ENCODE data around the gene KCNJ14. TPM values are rescaled to one million over a fixed set of nuclear protein-coding genes. Genes with fewer than 3 reads are reported as not detected.

The KCNJ14 gene
- total RNA-seq, 1 donor from 2014 or later: 0.27 TPM

- H3K27me3 ChIP-seq (ENCODE audit: low read depth): no peaks in the 10 kb centered on the region
- no peak overlapping the region for H3K27ac ChIP-seq (replicated peaks)
- H3K9me3 ChIP-seq (replicated peaks): no peaks in the 10 kb centered on the region
- no peak for DNase-seq
- peaks cover 7% of the 10 kb centered on the region for H3K4me1 ChIP-seq
- H3K4me3 ChIP-seq: no peak overlapping the region
- intact Hi-C loops (cut with micrococcal nuclease): no loop called here
- TF ChIP-seq, protein P1, sequence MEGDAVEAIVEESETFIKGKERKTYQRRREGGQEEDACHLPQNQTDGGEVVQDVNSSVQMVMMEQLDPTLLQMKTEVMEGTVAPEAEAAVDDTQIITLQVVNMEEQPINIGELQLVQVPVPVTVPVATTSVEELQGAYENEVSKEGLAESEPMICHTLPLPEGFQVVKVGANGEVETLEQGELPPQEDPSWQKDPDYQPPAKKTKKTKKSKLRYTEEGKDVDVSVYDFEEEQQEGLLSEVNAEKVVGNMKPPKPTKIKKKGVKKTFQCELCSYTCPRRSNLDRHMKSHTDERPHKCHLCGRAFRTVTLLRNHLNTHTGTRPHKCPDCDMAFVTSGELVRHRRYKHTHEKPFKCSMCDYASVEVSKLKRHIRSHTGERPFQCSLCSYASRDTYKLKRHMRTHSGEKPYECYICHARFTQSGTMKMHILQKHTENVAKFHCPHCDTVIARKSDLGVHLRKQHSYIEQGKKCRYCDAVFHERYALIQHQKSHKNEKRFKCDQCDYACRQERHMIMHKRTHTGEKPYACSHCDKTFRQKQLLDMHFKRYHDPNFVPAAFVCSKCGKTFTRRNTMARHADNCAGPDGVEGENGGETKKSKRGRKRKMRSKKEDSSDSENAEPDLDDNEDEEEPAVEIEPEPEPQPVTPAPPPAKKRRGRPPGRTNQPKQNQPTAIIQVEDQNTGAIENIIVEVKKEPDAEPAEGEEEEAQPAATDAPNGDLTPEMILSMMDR (IDR thresholded peaks at IDR 0.05; ENCODE audit: borderline replicate concordance): no peak
- H3K36me3 ChIP-seq: peaks cover 88% of the 10 kb centered on the region
Measured at GRCh38 chr19:48451624-48452023, 3.8 kb upstream of the KCNJ14 start.

- Histone ChIP-seq H3K9me3 (replicated peaks) (no peaks in the 10 kb centered on the region), H3K27ac (replicated peaks) (no peak overlapping the region), H3K27me3 (ENCODE audit: low read depth) (no peaks in the 10 kb centered on the region), H3K36me3 (peaks cover 81% of the 10 kb centered on the region), H3K4me1 (peaks cover 4% of the 10 kb centered on the region), H3K4me3 (no peak overlapping the region)
- no peak for DNase-seq
- TF ChIP-seq, protein P1 (IDR thresholded peaks at IDR 0.05; ENCODE audit: borderline replicate concordance): no peak
- intact Hi-C loops (cut with micrococcal nuclease): no loop called here
Measured at GRCh38 chr19:48452289-48453190, 2.8 kb upstream of the KCNJ14 start.

DNA sequence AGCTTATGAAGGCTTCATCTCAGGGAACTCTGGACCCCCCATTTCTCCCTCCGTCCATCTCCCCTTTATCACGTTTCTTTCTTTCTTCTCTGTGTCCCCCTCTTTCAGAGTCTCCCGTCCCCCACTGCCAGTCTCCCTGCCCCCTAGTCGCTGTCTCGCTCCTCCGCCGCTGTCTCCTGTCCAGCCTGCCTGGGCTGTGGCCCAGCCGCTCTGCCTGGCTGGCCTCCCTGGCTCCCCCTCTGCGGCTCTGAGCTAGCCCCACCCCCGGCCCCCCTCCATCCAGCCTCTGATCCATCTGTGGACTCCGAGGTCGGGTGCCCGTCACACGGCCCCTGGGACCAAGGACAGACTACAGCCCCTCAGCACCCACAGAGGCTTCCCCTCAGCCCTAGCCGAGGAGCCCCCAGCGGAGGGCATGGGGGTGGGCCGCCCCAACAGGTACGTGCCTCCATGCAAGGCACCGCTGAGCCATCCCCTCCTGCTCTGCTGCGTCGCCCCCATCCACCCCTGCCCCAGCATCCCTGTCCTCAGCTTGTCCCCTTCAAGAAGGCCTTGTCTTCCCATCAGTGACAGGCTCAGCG lies 1.1 kb upstream of the KCNJ14 start:
- Histone ChIP-seq H3K27ac (replicated peaks) (no peak overlapping the region), H3K4me3 (no peak overlapping the region), H3K36me3 (peaks cover 66% of the 10 kb centered on the region), H3K27me3 (ENCODE audit: low read depth) (no peaks in the 10 kb centered on the region), H3K4me1 (no peaks in the 10 kb centered on the region), H3K9me3 (replicated peaks) (no peaks in the 10 kb centered on the region)
- DNase-seq: no peak
- TF ChIP-seq, protein P1 (IDR thresholded peaks at IDR 0.05; ENCODE audit: borderline replicate concordance): no peak
- intact Hi-C loops (cut with micrococcal nuclease): no loop called here

DNA sequence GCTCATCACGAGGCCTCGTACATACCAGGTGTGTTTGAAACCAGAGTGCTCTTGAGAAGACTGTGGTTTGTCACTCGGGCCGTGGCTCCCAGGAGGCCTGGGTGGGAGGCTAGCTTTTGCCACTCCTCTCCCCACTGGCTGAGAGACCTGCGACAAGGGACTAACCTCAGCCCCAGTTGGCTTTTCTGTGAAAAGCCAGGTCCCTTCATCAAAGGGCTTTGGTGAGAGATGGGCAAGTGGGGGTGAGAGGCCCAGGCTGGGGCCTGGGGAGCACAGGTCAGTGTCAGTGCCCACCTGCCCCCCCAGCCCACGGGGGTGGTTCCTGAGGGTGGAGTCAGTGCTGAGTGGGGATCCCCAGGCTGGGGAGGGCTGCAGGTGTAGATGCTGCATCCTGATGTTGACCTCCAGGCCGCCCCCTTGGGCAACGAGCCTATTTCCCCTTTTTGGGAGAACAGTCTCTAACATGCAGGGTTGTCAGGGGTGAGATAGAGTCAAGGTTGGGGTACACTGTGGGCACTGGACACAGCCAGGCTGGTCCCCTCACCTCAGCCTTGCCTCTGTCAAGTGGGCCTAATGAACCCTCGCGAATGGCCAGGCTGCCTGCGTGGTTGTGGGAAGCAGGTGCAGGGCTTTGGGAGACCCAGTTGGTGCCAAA lies 661 bp downstream of the KCNJ14 start:
- no peaks in the 10 kb centered on the region for H3K9me3 ChIP-seq (replicated peaks)
- DNase-seq: no peak
- intact Hi-C loops (cut with micrococcal nuclease): no loop called here
- H3K36me3 ChIP-seq: peaks cover 48% of the 10 kb centered on the region
- H3K4me1 ChIP-seq: no peaks in the 10 kb centered on the region
- no peak overlapping the region for H3K4me3 ChIP-seq
- H3K27me3 ChIP-seq (ENCODE audit: low read depth): no peaks in the 10 kb centered on the region
- H3K27ac ChIP-seq (replicated peaks): no peak overlapping the region
- TF ChIP-seq, protein P1 (IDR thresholded peaks at IDR 0.05; ENCODE audit: borderline replicate concordance): no peak

GRCh38 chr19:48456864-48457263 lies 1.5 kb downstream of the KCNJ14 start:
- no peak for DNase-seq
- H3K9me3 ChIP-seq (replicated peaks): no peaks in the 10 kb centered on the region
- TF ChIP-seq, protein P1 (IDR thresholded peaks at IDR 0.05; ENCODE audit: borderline replicate concordance): no peak
- no peaks in the 10 kb centered on the region for H3K4me1 ChIP-seq
- no peak overlapping the region for H3K27ac ChIP-seq (replicated peaks)
- H3K36me3 ChIP-seq: peaks cover 39% of the 10 kb centered on the region
- H3K4me3 ChIP-seq: no peak overlapping the region
- intact Hi-C loops (cut with micrococcal nuclease): no loop called here
- no peaks in the 10 kb centered on the region for H3K27me3 ChIP-seq (ENCODE audit: low read depth)
